ENCODE measurements around the gene ETFA. TPM values are rescaled to one million over a fixed set of nuclear protein-coding genes. Genes with fewer than 3 reads are reported as not detected.
A peak's percentile ranks its signal among the peaks of the same experiment; 100 is the strongest.
"Not testable (repeated sequence)": the region's sequence is repeated elsewhere in the genome, so short reads cannot be mapped to it uniquely, and the experiment has no call there.

ETFA gene
- total RNA-seq, 1 donor from 2014 or later: 144 TPM

GRCh38 chr15:76320012-76320411, 8.7 kb upstream of the ETFA start:
- Mint-ChIP-seq H3K27me3 (ENCODE audit: unreplicated experiment) (no peaks in the 10 kb centered on the region), H3K4me1 (ENCODE audit: low read depth, unreplicated experiment) (peaks cover 12% of the 10 kb centered on the region), H3K27ac (ENCODE audit: unreplicated experiment) (no peak overlapping the region), H3K4me3 (ENCODE audit: unreplicated experiment) (no peak overlapping the region), H3K36me3 (ENCODE audit: unreplicated experiment) (no peaks in the 10 kb centered on the region), H3K9me3 (ENCODE audit: unreplicated experiment) (peaks cover 1% of the 10 kb centered on the region)
- DNase-seq: no peak
- no peak for TF ChIP-seq CTCF (IDR thresholded peaks at IDR 0.05; ENCODE audit: partially characterized antibody, unreplicated experiment)

GRCh38 chr15:76313731-76314130, 2.5 kb upstream of the ETFA start:
- Mint-ChIP-seq H3K27me3 (ENCODE audit: unreplicated experiment) (no peaks in the 10 kb centered on the region), H3K36me3 (ENCODE audit: unreplicated experiment) (no peaks in the 10 kb centered on the region), H3K27ac (ENCODE audit: unreplicated experiment) (no peak overlapping the region), H3K9me3 (ENCODE audit: unreplicated experiment) (peaks cover 3% of the 10 kb centered on the region), H3K4me3 (ENCODE audit: unreplicated experiment) (no peak overlapping the region), H3K4me1 (ENCODE audit: low read depth, unreplicated experiment) (peaks cover 32% of the 10 kb centered on the region)
- peak; percentile 25 for DNase-seq
- TF ChIP-seq CTCF (IDR thresholded peaks at IDR 0.05; ENCODE audit: partially characterized antibody, unreplicated experiment): no peak

GRCh38 chr15:76313175-76313567, 1.9 kb upstream of the ETFA start:
- H3K9me3 Mint-ChIP-seq (ENCODE audit: unreplicated experiment); H3K36me3 Mint-ChIP-seq (ENCODE audit: unreplicated experiment); DNase-seq; H3K27me3 Mint-ChIP-seq (ENCODE audit: unreplicated experiment): not testable (repeated sequence)
- peaks cover 32% of the 10 kb centered on the region for H3K4me1 Mint-ChIP-seq (ENCODE audit: low read depth, unreplicated experiment)
- peak overlapping the region; percentile 36 for H3K4me3 Mint-ChIP-seq (ENCODE audit: unreplicated experiment)
- peak overlapping the region; percentile 49 for H3K27ac Mint-ChIP-seq (ENCODE audit: unreplicated experiment)

GRCh38 chr15:76312540-76313174, 1.4 kb upstream of the ETFA start:
- Mint-ChIP-seq H3K27ac (ENCODE audit: unreplicated experiment) (peak overlapping the region; percentile 5), H3K9me3 (ENCODE audit: unreplicated experiment) (peaks cover 3% of the 10 kb centered on the region), H3K27me3 (ENCODE audit: unreplicated experiment) (no peaks in the 10 kb centered on the region), H3K36me3 (ENCODE audit: unreplicated experiment) (no peaks in the 10 kb centered on the region), H3K4me1 (ENCODE audit: low read depth, unreplicated experiment) (peaks cover 31% of the 10 kb centered on the region), H3K4me3 (ENCODE audit: unreplicated experiment) (peak overlapping the region; percentile 65)
- DNase-seq: no peak
- TF ChIP-seq CTCF (IDR thresholded peaks at IDR 0.05; ENCODE audit: partially characterized antibody, unreplicated experiment): no peak

- Mint-ChIP-seq H3K36me3 (ENCODE audit: unreplicated experiment) (no peaks in the 10 kb centered on the region), H3K27ac (ENCODE audit: unreplicated experiment) (peak overlapping the region; percentile 78), H3K4me3 (ENCODE audit: unreplicated experiment) (peak overlapping the region; percentile 89), H3K9me3 (ENCODE audit: unreplicated experiment) (peaks cover 3% of the 10 kb centered on the region), H3K27me3 (ENCODE audit: unreplicated experiment) (no peaks in the 10 kb centered on the region), H3K4me1 (ENCODE audit: low read depth, unreplicated experiment) (peaks cover 20% of the 10 kb centered on the region)
- peak; percentile 34 for DNase-seq
- no peak for TF ChIP-seq CTCF (IDR thresholded peaks at IDR 0.05; ENCODE audit: partially characterized antibody, unreplicated experiment)
Observed at GRCh38 chr15:76310475-76311099, 682 bp downstream of the ETFA start.
